ENCODE measurements around the gene PAXIP1.

PAXIP1 gene

DNA sequence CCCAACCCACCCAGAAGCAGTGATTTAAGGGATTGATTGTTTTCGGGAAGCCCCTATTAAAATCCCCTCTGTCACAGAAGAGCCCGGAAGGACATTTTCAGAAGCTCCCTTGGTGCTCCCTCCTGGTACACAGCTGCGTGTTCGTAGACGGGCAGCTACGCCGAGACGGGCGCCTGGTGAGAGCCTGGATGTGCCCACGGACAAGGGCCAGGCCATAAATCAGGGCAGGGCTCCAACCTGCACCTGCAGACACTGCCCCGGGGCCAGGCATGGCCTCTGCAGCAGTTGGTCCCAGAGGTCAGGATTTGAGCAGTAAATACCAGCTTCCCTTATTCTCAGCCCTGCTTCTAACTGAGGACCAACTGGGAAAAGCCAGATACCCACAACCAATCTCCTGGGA is 106.8 kb downstream of the PAXIP1 start:
- H3K9ac ChIP-seq (ENCODE audit: low read depth in 1 of 2, low read length in 2 of 2) = no peak overlapping the region
- no peaks in the 10 kb centered on the region for H3K4me1 ChIP-seq (ENCODE audit: control insufficient read depth in 2 of 2, insufficient read depth in 2 of 2, low read length in 2 of 2)
- no peaks in the 10 kb centered on the region for H3K9me3 ChIP-seq (ENCODE audit: control insufficient read depth in 2 of 2, low read length in 2 of 2)
- H3K27ac ChIP-seq (ENCODE audit: low read depth in 2 of 2, low read length in 2 of 2) = no peak overlapping the region
- no peak overlapping the region for H3K4me3 ChIP-seq (ENCODE audit: low read length in 2 of 2)
- no peaks in the 10 kb centered on the region for H3K27me3 ChIP-seq (ENCODE audit: control insufficient read depth in 2 of 2, insufficient read depth in 2 of 2, low read length in 2 of 2)
- H3K36me3 ChIP-seq (ENCODE audit: control insufficient read depth in 2 of 2, insufficient read depth in 2 of 2, low read length in 2 of 2) = no peaks in the 10 kb centered on the region

All from mucosa of rectum (tissue), 2 donors.